NT2/D1 (cell line): ENCODE measurements around the gene FARS2.

Experiments
- DNase-seq: peaks from one replicate; pipeline ENCODE4 v3.0.0-alpha.2; 2011; ENCODE audit warnings: low read depth, low spot score
- H3K27me3 ChIP-seq: 2 replicates; pipeline ENCODE4 v1.6.0; 2011; ENCODE audit warnings: mild to moderate bottlenecking; ENCODE audit not compliant: insufficient read length, insufficient read depth
- H3K36me3 ChIP-seq: 2 replicates; pipeline ENCODE4 v1.6.1; 2011; ENCODE audit warnings: mild to moderate bottlenecking, low read length, mixed read lengths; ENCODE audit not compliant: insufficient read depth, insufficient read length
- H3K4me1 ChIP-seq: 2 replicates; pipeline ENCODE4 v1.5.1; 2011; ENCODE audit not compliant: insufficient read depth, insufficient read length
- H3K4me3 ChIP-seq: 2 replicates; pipeline ENCODE4 v1.5.1; 2011; ENCODE audit warnings: low read depth; ENCODE audit not compliant: insufficient read length
- H3K9ac ChIP-seq: 2 replicates; pipeline ENCODE4 v1.6.0; 2011; ENCODE audit warnings: low read depth; ENCODE audit not compliant: insufficient read length
- H3K9me3 ChIP-seq: 2 replicates; pipeline ENCODE4 v1.5.1; 2011; ENCODE audit warnings: mild to moderate bottlenecking, low read length; ENCODE audit not compliant: insufficient read depth
- SUZ12 ChIP-seq: IDR thresholded peaks from 2 replicates; pipeline ENCODE4 v1.6.1; 2011; ENCODE audit not compliant: insufficient read length, insufficient read depth; ENCODE audit errors: extremely low read depth
- YY1 ChIP-seq: IDR thresholded peaks from 2 replicates; pipeline ENCODE4 v1.6.1; 2011; ENCODE audit not compliant: insufficient read length, insufficient read depth
- ZNF274 ChIP-seq: IDR thresholded peaks from 2 replicates; pipeline ENCODE4 v1.6.1; 2011; ENCODE audit warnings: mild to moderate bottlenecking, low read depth, low read length

Gene FARS2

DNA sequence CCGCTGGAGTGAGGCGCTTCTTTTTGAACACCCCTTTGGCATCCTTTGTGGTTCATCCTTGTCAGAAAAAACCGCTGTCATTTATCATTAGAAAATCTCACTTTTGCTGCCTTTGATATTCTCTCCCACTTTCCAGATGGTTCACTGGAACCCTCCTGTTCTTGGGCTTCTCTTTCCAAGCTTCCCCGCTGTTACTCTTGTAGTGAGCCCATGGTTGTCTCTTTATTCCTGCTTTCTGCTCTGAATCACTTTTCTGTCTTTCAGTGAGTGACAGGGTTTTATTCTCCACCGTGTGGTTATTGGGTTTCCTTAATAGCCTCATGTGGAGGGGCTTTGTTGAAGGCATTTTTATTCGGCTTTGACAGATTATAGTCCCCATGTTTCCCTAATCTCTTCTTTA is 117.0 kb downstream of the FARS2 start:
- no peaks in the 10 kb centered on the region for H3K27me3 ChIP-seq
- DNase-seq: no peak
- no peaks in the 10 kb centered on the region for H3K36me3 ChIP-seq
- no peak overlapping the region for H3K4me3 ChIP-seq
- H3K9me3 ChIP-seq: no peaks in the 10 kb centered on the region
- H3K9ac ChIP-seq: no peak overlapping the region
- no peaks in the 10 kb centered on the region for H3K4me1 ChIP-seq
- TF ChIP-seq SUZ12 (no peak), YY1 (no peak), ZNF274 (no peak)

DNA sequence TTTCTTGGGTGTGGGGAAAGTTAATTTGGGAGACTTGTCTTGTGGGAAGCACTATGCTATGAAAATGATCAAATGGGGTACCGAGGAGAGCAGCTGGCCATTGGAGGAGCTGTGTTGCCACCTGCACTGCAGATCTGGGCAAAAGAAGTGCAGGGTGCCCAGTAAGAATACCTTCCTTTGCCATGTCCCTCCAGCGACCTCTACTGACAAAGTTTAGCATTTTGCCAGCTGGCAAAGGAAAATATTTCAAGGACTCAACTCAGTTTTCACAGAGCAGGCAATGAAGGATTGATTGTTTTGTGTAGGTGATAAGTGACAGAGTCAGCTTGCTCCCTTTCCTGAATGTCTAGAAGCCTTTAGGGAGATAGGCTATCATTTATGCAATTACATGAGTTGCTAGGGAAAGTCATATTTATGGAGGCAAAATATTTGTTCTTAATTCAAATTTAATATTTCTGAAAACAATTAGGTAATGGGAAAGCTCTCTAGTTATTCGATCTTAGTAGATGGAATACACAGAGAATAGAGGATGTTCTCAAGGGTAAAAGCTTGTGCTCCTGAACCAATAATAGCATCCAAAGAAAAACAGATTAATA is 118.4 kb downstream of the FARS2 start:
- peak; percentile 13 for DNase-seq
- TF ChIP-seq YY1: no peak
- no peak for TF ChIP-seq ZNF274
- no peak for TF ChIP-seq SUZ12

GRCh38 chr6:5383856-5384255 is 122.5 kb downstream of the FARS2 start:
- Histone ChIP-seq H3K4me3 (no peak overlapping the region), H3K9ac (no peak overlapping the region)

More for the DNA sequence above, 118.4 kb downstream of the FARS2 start:
- Histone ChIP-seq H3K9me3 (no peaks in the 10 kb centered on the region), H3K36me3 (no peaks in the 10 kb centered on the region), H3K9ac (no peak overlapping the region), H3K4me3 (no peak overlapping the region), H3K27me3 (no peaks in the 10 kb centered on the region), H3K4me1 (no peaks in the 10 kb centered on the region)

GRCh38 chr6:5384276-5384675 is 123.0 kb downstream of the FARS2 start:
- DNase-seq: no peak
- no peaks in the 10 kb centered on the region for H3K36me3 ChIP-seq
- no peaks in the 10 kb centered on the region for H3K27me3 ChIP-seq
- H3K9me3 ChIP-seq: no peaks in the 10 kb centered on the region
- TF ChIP-seq ZNF274 (no peak), SUZ12 (no peak), YY1 (no peak)
- H3K4me1 ChIP-seq: no peaks in the 10 kb centered on the region
- no peak overlapping the region for H3K4me3 ChIP-seq
- no peak overlapping the region for H3K9ac ChIP-seq

More at GRCh38 chr6:5383856-5384255, 122.5 kb downstream of the FARS2 start:
- DNase-seq: no peak
- no peaks in the 10 kb centered on the region for H3K4me1 ChIP-seq
- no peaks in the 10 kb centered on the region for H3K27me3 ChIP-seq
- no peaks in the 10 kb centered on the region for H3K9me3 ChIP-seq
- no peaks in the 10 kb centered on the region for H3K36me3 ChIP-seq
- no peak for TF ChIP-seq ZNF274
- TF ChIP-seq SUZ12: no peak
- no peak for TF ChIP-seq YY1

GRCh38 chr6:5388326-5388725 is 127.0 kb downstream of the FARS2 start:
- H3K4me1 ChIP-seq: no peaks in the 10 kb centered on the region
- no peak overlapping the region for H3K4me3 ChIP-seq

GRCh38 chr6:5389086-5389745 is 127.9 kb downstream of the FARS2 start:
- no peaks in the 10 kb centered on the region for H3K36me3 ChIP-seq

More at GRCh38 chr6:5388326-5388725, 127.0 kb downstream of the FARS2 start:
- no peak for TF ChIP-seq ZNF274
- no peak for TF ChIP-seq YY1
- TF ChIP-seq SUZ12: no peak
- Histone ChIP-seq H3K9ac (no peak overlapping the region), H3K9me3 (no peaks in the 10 kb centered on the region), H3K36me3 (no peaks in the 10 kb centered on the region), H3K27me3 (no peaks in the 10 kb centered on the region)
- no peak for DNase-seq

GRCh38 chr6:5390177-5390576 is 128.9 kb downstream of the FARS2 start:
- H3K27me3 ChIP-seq: no peaks in the 10 kb centered on the region
- TF ChIP-seq YY1 (no peak), SUZ12 (no peak), ZNF274 (no peak)
- H3K4me3 ChIP-seq: no peak overlapping the region
- H3K36me3 ChIP-seq: no peaks in the 10 kb centered on the region
- no peak for DNase-seq
- no peaks in the 10 kb centered on the region for H3K9me3 ChIP-seq
- H3K4me1 ChIP-seq: no peaks in the 10 kb centered on the region
- no peak overlapping the region for H3K9ac ChIP-seq

More at GRCh38 chr6:5389086-5389745, 127.9 kb downstream of the FARS2 start:
- H3K9ac ChIP-seq: no peak overlapping the region
- H3K9me3 ChIP-seq: no peaks in the 10 kb centered on the region
- no peak for TF ChIP-seq ZNF274
- no peak for TF ChIP-seq SUZ12
- no peak for TF ChIP-seq YY1
- no peak overlapping the region for H3K4me3 ChIP-seq
- H3K4me1 ChIP-seq: no peaks in the 10 kb centered on the region
- no peaks in the 10 kb centered on the region for H3K27me3 ChIP-seq
- no peak for DNase-seq
